NCI-H1092 (cell line): Measurements from ENCODE around the gene UBE2J2.

Experiments used
- DNase-seq: peaks from one replicate; lab custom pipeline; 2025; lab: John Stamatoyannopoulos, UW

Gene UBE2J2

GRCh38 chr1:1295154-1295923 is 21.7 kb upstream of the UBE2J2 start:
- DNase-seq: no peak

DNA sequence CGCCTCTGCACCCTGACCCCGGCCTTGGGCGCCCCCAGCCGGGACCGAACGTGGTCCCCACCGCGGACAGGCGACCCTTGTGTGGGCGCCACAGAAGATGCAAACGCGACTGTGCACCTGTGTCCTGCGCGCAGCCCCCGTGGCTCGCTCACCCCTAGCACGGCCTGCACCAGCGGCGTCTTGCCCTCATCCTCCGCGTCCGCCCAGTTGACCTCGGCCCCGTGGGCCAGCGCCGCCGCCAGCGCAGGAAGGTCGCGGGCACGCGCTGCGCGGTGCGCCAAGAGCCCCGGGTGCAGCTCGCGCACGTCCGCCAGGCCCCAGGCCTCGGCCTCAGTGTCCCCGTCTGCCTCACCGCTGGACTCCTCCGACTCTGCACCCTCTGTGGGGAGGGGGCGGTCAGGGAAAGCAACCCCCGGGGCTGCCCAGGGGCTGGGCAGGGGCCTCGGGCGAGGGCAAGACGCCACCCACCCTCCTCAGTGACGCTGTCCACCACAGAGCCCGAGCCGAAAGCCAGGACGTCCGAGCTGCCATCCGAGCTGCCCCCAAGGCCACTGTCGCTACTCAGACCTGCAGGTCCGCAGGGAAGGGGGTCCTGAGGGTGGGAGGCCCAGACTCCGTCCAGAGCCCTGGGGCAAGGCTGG is 20.7 kb upstream of the UBE2J2 start:
- no peak for DNase-seq

GRCh38 chr1:1293263-1294249 is 19.9 kb upstream of the UBE2J2 start:
- DNase-seq: no peak

- DNase-seq: no peak
These were observed 19.2 kb upstream of the UBE2J2 start for GRCh38 chr1:1292851-1293250.

DNA sequence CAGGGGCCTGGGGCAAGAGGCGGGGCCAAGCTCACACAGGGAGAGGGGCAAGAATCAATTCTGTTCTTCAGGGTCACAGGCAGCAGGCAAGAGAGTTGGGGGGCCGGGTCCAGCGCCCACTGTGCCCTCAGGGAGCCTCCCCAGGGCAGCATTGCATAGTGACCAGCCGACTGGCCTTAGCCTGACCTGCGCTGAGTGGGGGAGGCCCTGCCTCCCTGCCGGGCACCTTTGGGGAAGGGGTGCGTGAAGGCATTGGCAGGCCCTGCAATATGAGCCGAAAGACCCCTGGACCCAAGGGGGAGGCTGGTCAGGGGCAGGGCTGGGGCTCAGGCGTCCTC is 18.8 kb upstream of the UBE2J2 start:
- no peak for DNase-seq

DNA sequence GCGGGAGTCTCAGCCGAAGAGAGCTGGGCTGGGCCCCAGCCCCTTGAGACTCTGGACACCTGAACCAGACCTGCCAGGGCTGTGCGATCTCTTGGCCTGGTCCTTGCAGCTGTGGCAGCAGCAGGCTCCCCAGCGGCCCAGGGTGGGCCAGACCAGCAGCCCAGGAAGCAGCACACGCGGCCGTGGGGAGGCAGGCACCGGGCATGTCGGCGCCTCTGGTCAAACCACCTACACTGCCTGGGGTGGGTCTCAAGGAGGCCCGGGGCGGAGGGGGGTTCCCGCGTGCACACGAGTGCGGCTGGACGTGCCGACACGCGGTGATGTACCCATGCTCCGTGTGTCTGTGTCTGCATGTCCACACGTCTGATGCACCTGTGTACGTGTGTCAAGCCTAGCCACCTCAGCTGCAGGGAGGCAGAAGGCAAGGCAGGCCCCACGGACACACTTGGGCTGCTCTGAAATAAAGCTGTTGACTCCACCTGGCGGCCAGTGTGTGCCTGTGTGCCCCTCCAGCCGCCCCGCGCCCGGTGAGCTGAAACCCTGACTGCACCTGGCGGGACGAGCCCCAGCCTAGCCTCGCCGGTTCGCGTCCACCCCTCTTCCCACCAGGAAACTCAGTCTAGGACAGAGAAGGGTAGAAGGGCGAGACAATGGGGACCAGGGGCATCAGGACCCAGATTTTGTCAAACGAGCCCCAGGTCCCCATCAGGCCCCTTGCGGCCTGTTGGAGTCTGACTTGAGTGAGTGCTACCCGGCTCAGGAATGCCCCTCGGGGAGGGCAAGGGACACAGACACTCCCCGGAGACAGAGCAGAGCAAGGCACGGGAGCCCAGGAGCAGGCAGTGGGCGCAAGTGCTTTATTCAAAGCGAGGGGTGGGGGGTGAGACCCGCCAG is 18.1 kb upstream of the UBE2J2 start:
- peak; percentile 38 for DNase-seq

DNA sequence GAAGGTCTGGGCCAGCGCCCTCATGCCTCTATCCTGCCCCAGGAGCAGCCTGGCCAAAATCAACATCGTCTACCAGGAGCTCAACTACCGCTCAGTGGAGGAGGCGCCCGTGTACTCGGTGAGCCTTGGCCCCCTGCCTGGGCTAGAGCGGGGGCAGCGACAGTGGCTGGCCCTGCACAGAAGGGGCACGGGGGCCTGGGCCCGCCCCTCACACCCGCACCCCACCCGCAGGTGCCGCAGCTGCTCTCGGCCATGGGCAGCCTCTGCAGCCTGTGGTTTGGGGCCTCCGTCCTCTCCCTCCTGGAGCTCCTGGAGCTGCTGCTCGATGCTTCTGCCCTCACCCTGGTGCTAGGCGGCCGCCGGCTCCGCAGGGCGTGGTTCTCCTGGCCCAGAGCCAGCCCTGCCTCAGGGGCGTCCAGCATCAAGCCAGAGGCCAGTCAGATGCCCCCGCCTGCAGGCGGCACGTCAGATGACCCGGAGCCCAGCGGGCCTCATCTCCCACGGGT is 17.4 kb upstream of the UBE2J2 start:
- no peak for DNase-seq

DNA sequence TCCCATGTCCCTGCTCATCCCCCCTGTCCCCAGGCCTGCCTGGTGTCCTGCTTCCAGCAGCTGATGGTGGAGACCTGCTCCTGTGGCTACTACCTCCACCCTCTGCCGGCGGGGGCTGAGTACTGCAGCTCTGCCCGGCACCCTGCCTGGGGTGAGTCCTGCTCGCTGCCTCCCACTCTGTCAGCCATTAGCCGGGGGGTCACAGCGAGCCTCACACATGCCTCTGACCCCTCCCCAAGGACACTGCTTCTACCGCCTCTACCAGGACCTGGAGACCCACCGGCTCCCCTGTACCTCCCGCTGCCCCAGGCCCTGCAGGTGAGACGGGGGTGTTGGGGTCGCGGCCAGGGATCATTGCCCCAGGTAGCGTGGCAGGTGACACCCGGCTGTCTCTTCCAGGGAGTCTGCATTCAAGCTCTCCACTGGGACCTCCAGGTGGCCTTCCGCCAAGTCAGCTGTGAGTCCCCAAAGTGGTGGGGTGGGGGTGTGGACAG is 16.6 kb upstream of the UBE2J2 start:
- no peak for DNase-seq

DNA sequence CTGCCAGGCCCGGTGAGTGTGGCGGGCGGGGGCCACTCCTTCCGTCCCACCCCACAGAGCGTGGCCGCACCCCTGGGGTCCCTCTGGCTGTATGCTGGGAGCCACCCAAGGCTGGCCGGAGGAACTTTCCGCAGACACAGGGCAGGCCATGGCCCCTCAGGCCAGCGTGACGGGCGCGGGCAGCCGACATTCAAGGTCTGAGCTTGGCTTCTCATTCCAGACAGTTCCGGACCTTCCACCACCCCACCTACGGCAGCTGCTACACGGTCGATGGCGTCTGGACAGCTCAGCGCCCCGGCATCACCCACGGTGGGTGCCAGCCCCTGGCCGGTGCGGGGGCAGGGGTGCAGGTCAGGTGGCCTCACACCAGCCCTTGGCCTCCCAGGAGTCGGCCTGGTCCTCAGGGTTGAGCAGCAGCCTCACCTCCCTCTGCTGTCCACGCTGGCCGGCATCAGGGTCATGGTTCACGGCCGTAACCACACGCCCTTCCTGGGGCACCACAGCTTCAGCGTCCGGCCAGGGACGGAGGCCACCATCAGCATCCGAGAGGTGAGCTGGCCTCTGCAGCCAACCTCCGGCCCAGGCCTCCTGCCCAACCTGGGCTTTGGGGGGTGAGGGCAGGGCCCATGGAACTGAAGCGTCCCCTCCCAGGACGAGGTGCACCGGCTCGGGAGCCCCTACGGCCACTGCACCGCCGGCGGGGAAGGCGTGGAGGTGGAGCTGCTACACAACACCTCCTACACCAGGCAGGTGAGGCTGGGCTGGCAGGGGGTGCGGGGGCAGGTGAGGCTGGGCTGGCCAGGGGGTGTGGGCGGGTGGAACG is 13.8 kb upstream of the UBE2J2 start:
- DNase-seq: no peak

GRCh38 chr1:1286313-1287261 is 12.9 kb upstream of the UBE2J2 start:
- DNase-seq: no peak

DNA sequence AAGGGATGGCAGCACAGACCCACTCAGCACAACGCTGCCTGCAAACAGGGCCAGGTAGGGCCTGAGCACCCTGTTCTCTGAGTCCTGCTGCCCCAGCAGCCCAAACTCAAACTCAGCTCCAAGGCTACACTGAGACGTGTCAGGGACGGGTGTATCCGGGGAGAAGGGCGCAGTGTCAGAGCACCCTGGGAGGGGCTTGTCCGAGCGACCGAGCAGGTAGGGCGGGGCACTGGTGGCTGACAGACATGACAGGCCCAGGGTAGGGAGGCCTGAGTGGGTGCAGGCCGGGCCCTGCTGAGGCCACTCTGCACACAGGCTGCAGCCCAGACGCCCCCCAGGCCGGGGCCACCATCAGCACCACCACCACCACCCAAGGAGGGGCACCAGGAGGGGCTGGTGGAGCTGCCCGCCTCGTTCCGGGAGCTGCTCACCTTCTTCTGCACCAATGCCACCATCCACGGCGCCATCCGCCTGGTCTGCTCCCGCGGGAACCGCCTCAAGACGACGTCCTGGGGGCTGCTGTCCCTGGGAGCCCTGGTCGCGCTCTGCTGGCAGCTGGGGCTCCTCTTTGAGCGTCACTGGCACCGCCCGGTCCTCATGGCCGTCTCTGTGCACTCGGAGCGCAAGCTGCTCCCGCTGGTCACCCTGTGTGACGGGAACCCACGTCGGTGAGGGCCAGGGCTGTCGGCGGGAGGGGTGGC is 12.1 kb upstream of the UBE2J2 start:
- no peak for DNase-seq

- no peak for DNase-seq
These were observed 11.5 kb upstream of the UBE2J2 start for GRCh38 chr1:1285102-1285571.

DNA sequence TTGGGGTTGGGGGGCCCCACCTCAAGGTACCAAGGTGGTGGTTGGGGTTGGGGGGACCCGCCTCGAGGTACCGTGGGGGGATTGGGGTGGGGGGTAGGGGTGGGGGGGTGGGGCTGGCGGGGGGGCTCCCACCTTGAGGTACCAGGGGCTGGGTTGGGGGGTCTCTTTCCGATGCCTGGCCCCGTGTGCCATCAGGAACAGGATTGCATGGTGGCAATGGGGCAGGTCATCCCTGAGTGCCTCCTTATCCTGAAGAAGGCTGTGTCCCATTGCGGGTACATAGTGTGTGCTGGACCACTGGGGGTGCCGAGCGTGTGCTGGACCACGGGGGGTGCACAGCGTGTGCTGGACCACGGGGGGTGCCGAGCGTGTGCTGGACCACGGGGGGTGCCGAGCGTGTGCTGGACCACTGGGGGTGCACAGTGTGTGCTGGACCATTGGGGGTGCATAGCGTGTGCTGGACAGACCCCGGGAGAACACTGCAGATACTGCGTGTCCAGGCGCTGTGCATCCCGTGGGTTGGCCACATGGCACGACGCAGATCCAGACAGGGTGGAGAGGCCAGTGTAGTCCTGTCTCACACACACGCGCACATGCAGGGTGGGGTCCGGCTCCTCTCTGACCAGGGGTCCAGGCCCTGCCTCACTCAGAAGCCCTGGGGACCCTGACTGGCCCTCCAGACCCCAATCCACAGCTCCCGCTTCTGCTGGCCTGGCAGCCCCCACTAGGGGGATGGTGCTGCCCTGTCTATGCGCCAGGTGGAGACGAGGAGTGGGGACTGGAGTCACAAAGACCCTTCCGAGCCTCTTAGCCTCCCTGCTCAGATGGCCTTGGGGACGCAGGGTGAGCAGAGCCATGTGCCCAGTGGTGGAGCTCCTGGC is 10.8 kb upstream of the UBE2J2 start:
- no peak for DNase-seq

- DNase-seq: no peak
These were observed 10.2 kb upstream of the UBE2J2 start for GRCh38 chr1:1283821-1284220.

DNA sequence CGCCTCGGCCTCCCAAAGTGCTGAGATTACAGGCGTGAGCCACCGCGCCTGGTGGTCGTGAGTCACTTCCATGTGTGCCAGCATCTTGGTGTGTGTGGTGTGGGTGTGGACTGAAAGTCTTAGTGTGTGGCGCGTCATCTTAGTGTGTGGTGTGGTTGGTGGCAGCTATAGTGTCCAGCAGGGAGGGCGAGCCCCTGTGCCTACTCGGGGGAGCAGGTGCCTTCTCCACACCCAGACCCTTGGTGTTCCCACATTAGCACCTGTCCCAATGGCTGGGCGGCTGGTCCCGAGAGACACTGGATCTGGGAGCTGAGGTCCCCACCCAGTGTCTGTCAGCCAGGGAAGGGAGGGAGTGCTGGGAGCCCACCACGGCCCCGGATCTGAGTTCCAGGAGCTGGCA is 9.3 kb upstream of the UBE2J2 start:
- no peak for DNase-seq

DNA sequence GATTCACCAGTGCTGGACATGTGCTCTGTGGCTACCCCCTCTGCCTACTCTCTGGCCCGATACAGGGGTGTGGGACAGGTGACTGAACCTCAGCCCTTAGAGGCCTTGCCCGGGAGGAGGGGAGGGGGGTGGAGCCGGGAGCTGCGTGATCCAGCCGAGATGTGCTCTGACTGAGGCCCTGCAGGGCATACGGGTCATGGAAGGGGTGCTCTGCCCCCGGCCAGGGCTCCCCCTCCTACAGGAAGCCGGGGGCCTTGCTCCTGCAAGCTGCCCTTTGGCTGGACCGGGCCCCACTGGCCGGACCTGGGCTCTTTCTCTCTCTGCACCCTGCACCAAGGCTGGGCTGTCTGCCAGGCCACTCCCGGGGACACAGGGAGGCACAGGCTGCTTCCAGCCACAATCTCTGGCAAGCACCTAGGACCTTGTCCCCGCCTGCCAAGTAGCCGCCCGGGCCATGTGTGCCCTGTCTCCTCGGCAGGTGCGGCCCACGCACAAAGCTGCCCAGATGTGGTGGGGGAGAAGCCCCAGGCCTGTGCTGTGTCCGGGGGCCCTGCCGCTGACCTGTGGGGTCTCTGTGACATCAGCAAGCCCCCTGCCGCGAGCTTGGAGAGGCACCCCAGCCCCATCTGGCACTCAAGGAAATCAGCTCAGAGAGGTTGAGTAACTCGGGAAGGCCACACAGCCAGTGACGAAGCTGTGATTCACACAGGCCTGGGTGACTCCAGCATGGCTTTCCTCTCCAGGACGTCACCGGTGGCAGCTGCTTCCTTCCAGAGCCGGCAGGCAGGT is 8.1 kb upstream of the UBE2J2 start:
- DNase-seq: no peak
